ENCODE results near the gene C6orf132.

The C6orf132 gene

GRCh38 chr6:42135161-42135560 is 7.3 kb downstream of the C6orf132 start:
- no peak for DNase-seq

- no peak for DNase-seq
Observed at GRCh38 chr6:42133926-42134325, 8.5 kb downstream of the C6orf132 start.

GRCh38 chr6:42131531-42131930 is 10.9 kb downstream of the C6orf132 start:
- no peak for DNase-seq

- DNase-seq, result no peak
Observed at GRCh38 chr6:42129360-42129676, 13.1 kb downstream of the C6orf132 start.

- peak; percentile 27 to 57 for DNase-seq
Observed at GRCh38 chr6:42128460-42129359, 13.7 kb downstream of the C6orf132 start.

- DNase-seq, result no peak
Observed at GRCh38 chr6:42125663-42126062, 16.8 kb downstream of the C6orf132 start.

GRCh38 chr6:42125231-42125630 is 17.2 kb downstream of the C6orf132 start:
- DNase-seq, result no peak

- no peak for DNase-seq
Observed at GRCh38 chr6:42124223-42124836, 18.1 kb downstream of the C6orf132 start.

GRCh38 chr6:42123379-42124103 is 18.9 kb downstream of the C6orf132 start:
- DNase-seq, result no peak

- no peak for DNase-seq
Observed at GRCh38 chr6:42120895-42121865, 21.2 kb downstream of the C6orf132 start.

GRCh38 chr6:42118162-42119001 is 24.0 kb downstream of the C6orf132 start:
- DNase-seq, result no peak

GRCh38 chr6:42117843-42118161 is 24.6 kb downstream of the C6orf132 start:
- DNase-seq, result no peak

- no peak for DNase-seq
Observed at GRCh38 chr6:42113936-42114636, 28.3 kb downstream of the C6orf132 start.

GRCh38 chr6:42112351-42112750 is 30.1 kb downstream of the C6orf132 start:
- DNase-seq, result no peak

GRCh38 chr6:42110683-42111082 is 31.7 kb downstream of the C6orf132 start:
- no peak for DNase-seq

- DNase-seq, result no peak
Observed at GRCh38 chr6:42108071-42108470, 34.3 kb downstream of the C6orf132 start.

GRCh38 chr6:42106112-42107023 is 36.1 kb downstream of the C6orf132 start:
- DNase-seq, result no peak

GRCh38 chr6:42105709-42106108 is 36.7 kb downstream of the C6orf132 start:
- DNase-seq, result no peak

GRCh38 chr6:42105156-42105648 is 37.2 kb downstream of the C6orf132 start:
- DNase-seq, result no peak

GRCh38 chr6:42104804-42105125 is 37.7 kb downstream of the C6orf132 start:
- DNase-seq, result no peak
